SJCRH30 (cell line): ENCODE measurements around the gene WWOX. TPM values are rescaled to one million over a fixed set of nuclear protein-coding genes. Genes with fewer than 3 reads are reported as not detected.

Experiments used
- DNase-seq, 2 experiments: peaks; one replicate each; pipeline ENCODE4 v3.0.0-alpha.2; 2015 to 2020
- H3K27ac ChIP-seq: fragments of 250-450 bp; sonication (Bioruptor Pico); 2 replicates; pipeline ENCODE4 v1.5.1; 2020; ENCODE audit warnings: mild to moderate bottlenecking, moderate library complexity
- H3K27me3 ChIP-seq: fragments of 250-450 bp; sonication (Bioruptor Pico); 2 replicates; pipeline ENCODE4 v1.5.1; 2020; ENCODE audit warnings: mild to moderate bottlenecking, moderate library complexity
- H3K36me3 ChIP-seq: fragments of 250-450 bp; sonication (Bioruptor Pico); 2 replicates; pipeline ENCODE4 v1.5.1; 2020; ENCODE audit warnings: mild to moderate bottlenecking, moderate library complexity
- H3K4me1 ChIP-seq: fragments of 250-450 bp; sonication (Bioruptor Pico); 2 replicates; pipeline ENCODE4 v1.5.1; 2020; ENCODE audit warnings: mild to moderate bottlenecking, moderate library complexity
- H3K4me3 ChIP-seq: fragments of 250-450 bp; sonication (Bioruptor Pico); 2 replicates; pipeline ENCODE4 v1.5.1; 2020; ENCODE audit warnings: mild to moderate bottlenecking, moderate library complexity
- H3K9me3 ChIP-seq: fragments of 250-450 bp; sonication (Bioruptor Pico); replicated peaks from 2 replicates; pipeline ENCODE4 v1.5.1; 2020; ENCODE audit warnings: mild to moderate bottlenecking, moderate library complexity
- total RNA-seq: library from RNA; depleted of rRNA; stranded (reverse); fragments of >200 nt; shearing (Covaris generic); gene quantifications from 2 replicates; pipeline ENCODE4 v1.2.3, GENCODE V29; 2014

WWOX gene
- total RNA-seq, 1 experiment from 2014 or later = 16.4 TPM

- no peak overlapping the region for H3K27ac ChIP-seq
- no peaks in the 10 kb centered on the region for H3K27me3 ChIP-seq
- no peak for DNase-seq
- H3K4me3 ChIP-seq = no peak overlapping the region
- H3K4me1 ChIP-seq = peaks cover 11% of the 10 kb centered on the region; the same call in 1 of the 2 replicates
- H3K9me3 ChIP-seq = no peaks in the 10 kb centered on the region; the same call in 1 of the 2 replicates
- no peaks in the 10 kb centered on the region for H3K36me3 ChIP-seq
Observed at GRCh38 chr16:78407191-78407590, 307.7 kb downstream of the WWOX start.

DNA sequence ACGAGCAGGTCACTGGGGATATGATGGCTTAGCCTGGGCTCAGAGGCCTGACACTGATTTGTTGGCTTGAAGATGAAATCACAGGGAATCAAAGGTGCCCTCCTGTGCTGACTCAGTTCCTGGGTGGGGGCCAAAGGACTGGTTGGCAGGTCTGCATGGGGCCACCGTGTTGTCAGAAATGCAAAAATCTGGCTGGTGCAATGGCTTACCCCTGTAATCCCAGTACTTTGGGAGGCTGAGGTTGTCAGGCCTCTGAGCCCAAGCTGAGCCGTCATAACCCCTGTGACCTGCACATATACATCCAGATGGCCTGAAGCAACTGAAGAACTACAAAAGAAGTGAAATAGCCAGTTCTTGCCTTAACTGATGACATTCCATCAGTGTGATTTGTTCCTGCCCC lies 314.2 kb downstream of the WWOX start:
- Histone ChIP-seq H3K27me3 (no peaks in the 10 kb centered on the region), H3K4me1 (no peaks in the 10 kb centered on the region), H3K9me3 (no peaks in the 10 kb centered on the region), H3K4me3 (no peak overlapping the region), H3K27ac (no peak overlapping the region), H3K36me3 (no peaks in the 10 kb centered on the region)
- no peak for DNase-seq

DNA sequence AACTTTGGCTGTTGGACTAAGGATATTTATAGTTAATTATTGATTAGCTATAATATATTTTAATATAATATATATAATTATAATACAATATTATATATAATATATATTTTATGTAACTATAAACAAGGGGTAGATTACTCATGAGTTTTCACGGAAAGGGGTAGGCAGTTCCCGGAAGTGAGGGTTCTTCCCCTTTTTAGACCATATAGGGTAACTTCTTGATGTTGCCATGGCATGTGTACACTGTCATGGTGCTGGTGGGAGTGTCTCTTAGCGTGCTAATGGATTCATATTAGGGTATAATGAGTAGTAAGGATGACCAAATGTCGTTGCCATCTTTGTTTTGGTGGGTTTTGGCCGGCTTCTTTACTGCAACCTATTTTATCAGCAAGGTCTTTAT lies 315.6 kb downstream of the WWOX start:
- no peak for DNase-seq
- Histone ChIP-seq H3K4me1 (no peaks in the 10 kb centered on the region), H3K27me3 (no peaks in the 10 kb centered on the region), H3K27ac (no peak overlapping the region), H3K4me3 (no peak overlapping the region), H3K36me3 (no peaks in the 10 kb centered on the region), H3K9me3 (no peaks in the 10 kb centered on the region)

- H3K4me3 ChIP-seq = no peak overlapping the region
- H3K9me3 ChIP-seq = no peaks in the 10 kb centered on the region
- H3K36me3 ChIP-seq = no peaks in the 10 kb centered on the region
- H3K27me3 ChIP-seq = no peaks in the 10 kb centered on the region
- no peak overlapping the region for H3K27ac ChIP-seq
- H3K4me1 ChIP-seq = no peaks in the 10 kb centered on the region
- no peak for DNase-seq
Observed at GRCh38 chr16:78415669-78416068, 316.2 kb downstream of the WWOX start.

DNA sequence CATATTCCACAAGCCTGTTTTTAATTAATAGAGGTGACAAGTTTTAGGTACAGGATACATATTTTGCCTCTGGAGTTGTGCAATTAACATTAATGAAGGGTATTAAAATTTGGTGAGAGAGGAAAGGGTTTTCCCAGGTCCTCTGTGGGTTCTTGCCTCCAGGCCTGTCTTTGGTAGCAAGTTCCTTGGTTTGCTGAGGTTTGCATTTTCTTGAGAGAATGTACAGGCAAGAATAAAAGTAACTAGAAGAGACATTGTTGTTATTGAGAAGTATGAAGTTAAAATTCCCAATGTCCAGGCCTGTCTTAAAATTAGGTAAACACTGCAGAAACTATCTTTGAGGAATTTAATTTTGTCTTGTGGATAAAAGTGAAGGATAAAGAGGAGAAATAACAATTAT lies 316.9 kb downstream of the WWOX start:
- DNase-seq = no peak
- no peaks in the 10 kb centered on the region for H3K4me1 ChIP-seq

GRCh38 chr16:78421181-78421708 lies 321.8 kb downstream of the WWOX start:
- no peaks in the 10 kb centered on the region for H3K36me3 ChIP-seq
- no peaks in the 10 kb centered on the region for H3K9me3 ChIP-seq
- no peak for DNase-seq
- H3K4me3 ChIP-seq = no peak overlapping the region
- H3K27ac ChIP-seq = no peak overlapping the region
- no peaks in the 10 kb centered on the region for H3K27me3 ChIP-seq
- no peaks in the 10 kb centered on the region for H3K4me1 ChIP-seq

More for the DNA sequence above, 316.9 kb downstream of the WWOX start:
- Histone ChIP-seq H3K9me3 (no peaks in the 10 kb centered on the region), H3K27me3 (no peaks in the 10 kb centered on the region), H3K36me3 (no peaks in the 10 kb centered on the region), H3K4me3 (no peak overlapping the region), H3K27ac (no peak overlapping the region)

DNA sequence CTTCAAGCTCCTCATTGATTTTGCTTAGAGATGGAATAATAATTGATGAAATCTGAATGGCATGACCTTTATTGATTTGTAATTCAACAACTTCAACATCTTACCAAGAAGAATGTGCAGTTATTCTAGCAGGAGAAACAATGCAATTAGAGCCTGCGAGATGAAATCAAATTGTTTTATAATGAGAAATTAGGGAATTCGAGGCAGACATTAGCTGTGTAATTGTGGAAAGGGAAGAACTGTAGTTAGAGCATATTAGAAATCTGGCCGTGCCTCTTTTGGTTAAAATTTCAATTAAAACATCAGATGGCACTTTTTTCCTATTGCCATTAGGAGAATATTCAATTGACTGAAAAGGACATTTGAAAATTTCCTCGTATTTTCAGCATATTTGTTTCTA lies 325.8 kb downstream of the WWOX start:
- Histone ChIP-seq H3K4me1 (no peaks in the 10 kb centered on the region), H3K36me3 (no peaks in the 10 kb centered on the region), H3K4me3 (no peak overlapping the region), H3K27me3 (no peaks in the 10 kb centered on the region), H3K27ac (no peak overlapping the region), H3K9me3 (no peaks in the 10 kb centered on the region)
- no peak for DNase-seq

GRCh38 chr16:78425891-78426510 lies 326.5 kb downstream of the WWOX start:
- Histone ChIP-seq H3K27ac (no peak overlapping the region), H3K27me3 (no peaks in the 10 kb centered on the region), H3K9me3 (no peaks in the 10 kb centered on the region), H3K4me3 (no peak overlapping the region), H3K36me3 (no peaks in the 10 kb centered on the region), H3K4me1 (no peaks in the 10 kb centered on the region)
- no peak for DNase-seq

GRCh38 chr16:78428193-78428592 lies 328.7 kb downstream of the WWOX start:
- no peak overlapping the region for H3K27ac ChIP-seq
- no peaks in the 10 kb centered on the region for H3K36me3 ChIP-seq

GRCh38 chr16:78430281-78430680 lies 330.8 kb downstream of the WWOX start:
- no peak overlapping the region for H3K4me3 ChIP-seq
- no peaks in the 10 kb centered on the region for H3K4me1 ChIP-seq
- H3K27ac ChIP-seq = no peak overlapping the region
- no peaks in the 10 kb centered on the region for H3K27me3 ChIP-seq
- H3K9me3 ChIP-seq = no peaks in the 10 kb centered on the region
- H3K36me3 ChIP-seq = no peaks in the 10 kb centered on the region
- no peak for DNase-seq

More at GRCh38 chr16:78428193-78428592, 328.7 kb downstream of the WWOX start:
- Histone ChIP-seq H3K4me3 (no peak overlapping the region), H3K4me1 (no peaks in the 10 kb centered on the region), H3K9me3 (no peaks in the 10 kb centered on the region), H3K27me3 (no peaks in the 10 kb centered on the region)
- no peak for DNase-seq

DNA sequence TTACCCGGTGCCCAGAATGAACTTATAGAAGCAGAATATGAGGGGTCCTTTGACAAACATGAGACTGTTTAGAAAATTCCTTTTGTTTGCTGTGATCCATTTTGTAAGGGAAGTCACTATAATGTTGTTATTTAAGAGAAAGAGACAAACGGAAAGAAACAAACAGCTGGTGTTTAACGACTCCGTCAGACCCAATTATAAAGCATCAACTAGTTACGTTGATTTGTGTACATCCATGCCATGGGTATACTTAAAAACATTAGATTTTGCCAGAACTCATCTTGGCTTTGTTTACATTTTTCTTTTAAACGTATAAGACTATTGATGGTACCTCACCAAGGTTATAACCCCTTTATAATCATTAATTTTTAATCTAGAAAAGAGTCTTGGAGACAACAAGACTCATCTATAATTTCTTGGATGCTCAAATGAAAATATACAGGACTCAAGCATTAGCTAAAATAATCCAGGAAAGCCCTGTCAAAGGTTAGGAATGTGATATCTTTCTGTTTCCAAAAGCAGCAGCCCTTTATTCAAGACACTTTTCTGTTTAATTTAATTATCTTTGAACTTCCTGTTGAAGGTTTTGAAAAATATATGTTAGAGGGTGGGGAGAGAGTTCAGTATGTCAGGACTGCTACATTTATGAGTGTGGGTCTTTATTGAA lies 331.7 kb downstream of the WWOX start:
- H3K4me3 ChIP-seq = no peak overlapping the region
- no peaks in the 10 kb centered on the region for H3K36me3 ChIP-seq
- DNase-seq = no peak
- H3K9me3 ChIP-seq = no peaks in the 10 kb centered on the region
- no peak overlapping the region for H3K27ac ChIP-seq
- H3K4me1 ChIP-seq = no peaks in the 10 kb centered on the region
- H3K27me3 ChIP-seq = no peaks in the 10 kb centered on the region

- no peaks in the 10 kb centered on the region for H3K4me1 ChIP-seq
- H3K27ac ChIP-seq = no peak overlapping the region
Observed at GRCh38 chr16:78431701-78432100, 332.2 kb downstream of the WWOX start.

DNA sequence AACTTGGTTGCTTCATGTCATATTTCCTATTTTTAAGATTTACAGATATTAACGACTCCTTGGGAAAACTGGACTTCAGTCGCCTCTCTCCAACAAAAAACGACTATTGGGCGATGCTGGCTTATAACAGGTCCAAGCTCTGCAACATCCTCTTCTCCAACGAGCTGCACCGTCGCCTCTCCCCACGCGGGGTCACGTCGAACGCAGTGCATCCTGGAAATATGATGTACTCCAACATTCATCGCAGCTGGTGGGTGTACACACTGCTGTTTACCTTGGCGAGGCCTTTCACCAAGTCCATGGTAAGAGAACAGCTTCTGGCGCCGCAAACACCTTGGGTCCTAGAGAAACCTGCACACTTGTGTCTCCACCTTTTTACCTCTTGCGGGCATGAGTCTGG lies 333.0 kb downstream of the WWOX start:
- Histone ChIP-seq H3K27ac (no peak overlapping the region), H3K4me3 (no peak overlapping the region)
- no peak for DNase-seq

More at GRCh38 chr16:78431701-78432100, 332.2 kb downstream of the WWOX start:
- H3K27me3 ChIP-seq = no peaks in the 10 kb centered on the region
- DNase-seq = no peak
- no peaks in the 10 kb centered on the region for H3K36me3 ChIP-seq
- H3K4me3 ChIP-seq = no peak overlapping the region
- no peaks in the 10 kb centered on the region for H3K9me3 ChIP-seq

GRCh38 chr16:78433116-78433515 lies 333.7 kb downstream of the WWOX start:
- no peaks in the 10 kb centered on the region for H3K36me3 ChIP-seq
- no peak overlapping the region for H3K4me3 ChIP-seq
- H3K4me1 ChIP-seq = no peaks in the 10 kb centered on the region
- H3K27ac ChIP-seq = no peak overlapping the region
- H3K9me3 ChIP-seq = no peaks in the 10 kb centered on the region
- H3K27me3 ChIP-seq = no peaks in the 10 kb centered on the region
- DNase-seq = no peak

More for the DNA sequence above, 333.0 kb downstream of the WWOX start:
- no peaks in the 10 kb centered on the region for H3K4me1 ChIP-seq
- no peaks in the 10 kb centered on the region for H3K36me3 ChIP-seq
- no peaks in the 10 kb centered on the region for H3K9me3 ChIP-seq
- H3K27me3 ChIP-seq = no peaks in the 10 kb centered on the region

DNA sequence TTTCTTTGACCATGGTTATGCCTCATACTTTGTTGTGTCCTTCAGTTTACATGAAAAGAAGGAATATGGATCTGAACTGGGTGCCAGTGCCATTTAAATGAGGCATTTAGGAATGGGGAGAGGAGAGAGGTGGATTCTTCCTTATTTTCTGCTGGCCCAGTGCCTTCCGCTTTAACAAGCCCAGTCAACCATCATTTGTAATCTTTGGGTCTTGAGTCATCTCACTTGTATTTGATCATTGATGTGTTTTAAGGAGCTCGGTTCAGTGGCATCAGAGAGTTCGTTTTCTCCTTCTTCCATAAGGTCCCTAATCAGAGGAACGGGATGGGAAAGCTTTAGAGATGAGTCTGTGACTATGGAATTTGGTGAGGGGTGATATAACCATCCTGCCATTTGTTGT lies 334.9 kb downstream of the WWOX start:
- Histone ChIP-seq H3K27me3 (no peaks in the 10 kb centered on the region), H3K27ac (no peak overlapping the region), H3K9me3 (no peaks in the 10 kb centered on the region), H3K36me3 (no peaks in the 10 kb centered on the region), H3K4me3 (no peak overlapping the region), H3K4me1 (no peaks in the 10 kb centered on the region)
- no peak for DNase-seq

- Histone ChIP-seq H3K4me1 (no peaks in the 10 kb centered on the region), H3K4me3 (no peak overlapping the region)
- DNase-seq = no peak
Observed at GRCh38 chr16:78435260-78435659, 335.8 kb downstream of the WWOX start.

More at GRCh38 chr16:78435260-78435659, 335.8 kb downstream of the WWOX start:
- Histone ChIP-seq H3K36me3 (no peaks in the 10 kb centered on the region), H3K27ac (no peak overlapping the region), H3K27me3 (no peaks in the 10 kb centered on the region), H3K9me3 (no peaks in the 10 kb centered on the region)
